Suppressor macrophage treated with lipopolysaccharide for 1 hour (primary cell): ENCODE measurements around the gene HNF4A.
"Not testable (repeated sequence)": the region's sequence is repeated elsewhere in the genome, so short reads cannot be mapped to it uniquely, and the experiment has no call there.

Source experiments
- DNase-seq, 3 donors: peaks; one replicate each; pipeline ENCODE4 v3.0.0-alpha.2; 2020 to 2022

HNF4A gene

DNA sequence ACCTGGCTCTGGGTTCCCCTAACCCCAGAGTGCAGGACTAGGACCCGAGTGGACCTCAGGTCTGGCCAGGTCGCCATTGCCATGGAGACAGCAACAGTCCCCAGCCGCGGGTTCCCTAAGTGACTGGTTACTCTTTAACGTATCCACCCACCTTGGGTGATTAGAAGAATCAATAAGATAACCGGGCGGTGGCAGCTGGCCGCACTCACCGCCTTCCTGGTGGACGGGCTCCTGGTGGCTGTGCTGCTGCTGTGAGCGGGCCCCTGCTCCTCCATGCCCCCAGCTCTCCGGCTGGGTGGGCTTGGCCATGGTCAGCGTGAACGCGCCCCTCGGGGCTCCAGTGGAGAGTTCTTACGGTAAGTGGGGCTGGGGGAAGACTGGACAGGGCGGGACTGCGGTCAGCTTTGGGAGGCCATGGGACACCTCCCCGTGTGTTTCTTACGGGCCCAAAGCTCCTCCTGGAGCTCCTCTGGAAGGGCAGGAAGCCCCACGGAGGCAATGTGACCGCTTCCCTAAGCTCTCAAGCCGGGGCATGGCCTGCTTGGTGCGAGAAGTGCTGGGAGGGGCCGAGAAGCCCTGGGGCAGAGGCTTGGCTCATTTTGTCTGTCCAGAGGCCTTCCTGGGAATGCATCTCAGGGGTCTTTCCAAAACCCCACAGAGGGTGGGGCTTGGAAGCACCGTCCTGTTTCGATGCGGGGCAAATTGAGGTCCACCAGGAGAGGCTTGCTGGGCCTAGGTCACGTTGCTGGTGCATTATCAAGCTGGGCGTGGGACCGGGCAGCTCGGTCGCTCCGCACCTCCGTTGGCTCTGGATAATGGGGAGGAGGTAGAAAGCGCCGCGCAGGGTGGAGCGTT lies at the start of gene HNF4A:
Gene HNF4A, plus strand, starts transcription at position 202 of the 855 bp plus-strand sequence. Its CDS starts 106 bp downstream, at position 308.
- no peak for DNase-seq

GRCh38 chr20:44306927-44307326 lies 48.6 kb upstream of the HNF4A start:
- no peak for DNase-seq

DNA sequence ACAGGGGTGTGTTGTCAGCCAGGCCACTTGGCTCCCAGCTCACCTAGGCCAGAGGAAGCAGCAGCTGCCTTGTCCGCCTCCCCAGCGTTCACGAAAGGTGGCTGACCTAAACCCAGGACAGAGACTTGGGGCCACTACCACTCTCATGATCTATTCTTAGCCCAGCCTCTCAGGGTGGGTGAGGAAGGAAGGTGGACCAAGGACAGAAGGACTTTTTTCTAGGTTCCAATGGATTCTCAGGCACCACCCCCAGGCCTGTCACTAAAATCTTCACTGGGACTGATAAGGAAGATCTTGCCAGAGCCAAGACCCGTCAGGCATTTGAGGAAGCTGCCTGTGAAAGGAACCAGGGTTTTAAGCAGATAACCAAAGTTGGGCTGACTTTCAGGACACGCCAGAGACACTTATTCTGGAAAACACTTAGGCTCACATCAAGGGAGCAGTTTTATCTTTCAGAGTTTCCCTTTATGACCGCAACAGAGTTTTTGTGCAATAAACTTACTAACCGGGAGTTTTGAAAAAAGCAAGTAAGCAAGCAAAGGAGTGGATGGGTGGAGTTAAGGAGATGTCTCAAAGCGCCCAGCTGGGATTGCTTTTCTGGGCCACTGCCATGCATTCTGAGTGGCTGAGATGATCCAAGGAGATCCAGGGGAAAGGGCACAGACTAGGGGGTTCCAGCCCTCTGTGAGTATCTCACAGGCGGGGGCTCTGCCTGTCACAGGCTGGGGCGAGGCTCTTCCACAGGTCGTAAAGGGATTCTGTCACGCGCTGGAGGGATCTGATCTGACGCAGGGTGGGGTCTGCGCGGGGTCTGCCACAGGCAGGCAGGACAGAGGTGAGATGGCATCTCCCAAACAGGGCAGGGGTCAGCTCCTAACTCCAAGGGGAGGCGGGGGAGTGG lies 45.5 kb upstream of the HNF4A start:
- peak; percentile 44 to 70 (median 70) for DNase-seq

GRCh38 chr20:44310664-44311639 lies 44.5 kb upstream of the HNF4A start, which contains the start of gene FITM2:
TSS of gene FITM2 (minus strand) at chr20:44311202. CDS start at chr20:44311148, 54 bp downstream.
- DNase-seq: peak; percentile 99

DNA sequence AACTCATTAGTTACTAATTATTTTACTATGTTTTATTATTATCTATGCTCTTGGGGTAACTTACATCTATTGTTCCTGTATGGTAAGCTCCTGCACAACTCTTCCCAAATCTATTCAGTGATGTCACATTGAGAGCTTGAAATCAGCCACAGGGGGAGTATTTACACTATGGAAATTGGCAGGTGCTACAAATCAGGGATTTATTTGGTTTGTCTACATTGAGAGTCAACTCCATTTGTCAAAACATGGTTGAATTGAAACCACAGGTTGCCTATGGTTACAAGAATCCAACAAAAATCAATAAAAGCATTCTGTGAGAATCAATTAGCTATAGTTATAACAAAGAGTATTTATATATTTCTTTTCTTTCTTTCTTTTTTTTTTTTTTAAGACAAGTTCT lies 40.6 kb upstream of the HNF4A start:
- no peak for DNase-seq

DNA sequence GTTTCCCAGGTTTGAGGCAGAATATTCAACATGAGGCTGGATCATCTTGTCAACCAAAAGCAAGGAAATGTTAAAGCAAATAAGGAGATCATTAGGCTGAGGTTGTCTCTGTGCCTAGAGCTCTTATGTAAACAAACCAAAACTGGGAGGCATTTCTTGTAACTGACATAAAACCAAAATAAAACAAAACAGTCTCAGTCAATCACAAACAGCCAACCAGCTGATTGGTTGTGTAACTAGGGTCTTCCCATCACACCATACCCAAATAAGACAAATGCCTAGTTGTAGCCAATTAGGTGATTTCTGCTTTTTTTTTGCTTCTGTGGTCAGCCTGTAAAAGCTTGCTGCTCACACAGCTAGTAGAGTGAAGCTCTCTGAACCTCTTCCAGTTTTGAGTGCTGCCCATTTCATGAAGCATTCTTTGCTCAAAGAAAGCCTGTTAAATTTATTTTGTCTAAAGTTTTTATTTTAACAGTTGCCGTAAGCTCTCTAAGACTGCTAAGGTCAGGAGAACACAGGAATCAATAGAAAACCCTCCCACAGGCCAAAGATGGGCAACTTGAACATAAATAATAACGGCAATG lies 35.6 kb upstream of the HNF4A start:
- peak; percentile 3 to 35 (median 4) for DNase-seq

DNA sequence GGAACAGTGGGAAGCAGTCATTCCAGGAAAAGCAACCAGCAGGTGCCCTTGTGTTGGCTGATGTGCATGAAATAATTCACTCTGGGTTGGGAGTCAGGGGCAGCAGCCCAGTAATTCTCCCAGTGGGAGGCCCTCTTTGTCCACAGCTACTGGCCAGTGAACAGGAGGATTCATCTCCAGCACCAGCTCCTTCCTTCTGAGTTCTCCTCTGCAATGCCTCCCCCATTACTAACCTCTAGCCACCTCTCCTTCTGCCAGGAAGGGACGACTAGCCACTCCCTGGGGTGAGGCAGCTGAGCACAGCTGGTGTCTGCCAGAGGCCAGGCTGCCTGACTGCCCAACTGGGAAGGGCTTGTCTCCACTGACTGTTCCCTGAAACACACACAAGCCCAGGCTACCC lies 31.2 kb upstream of the HNF4A start:
- DNase-seq: no peak

- DNase-seq: peak in 1 of 3 donors; percentile 5
Observed at GRCh38 chr20:44326391-44327159, 28.9 kb upstream of the HNF4A start.

DNA sequence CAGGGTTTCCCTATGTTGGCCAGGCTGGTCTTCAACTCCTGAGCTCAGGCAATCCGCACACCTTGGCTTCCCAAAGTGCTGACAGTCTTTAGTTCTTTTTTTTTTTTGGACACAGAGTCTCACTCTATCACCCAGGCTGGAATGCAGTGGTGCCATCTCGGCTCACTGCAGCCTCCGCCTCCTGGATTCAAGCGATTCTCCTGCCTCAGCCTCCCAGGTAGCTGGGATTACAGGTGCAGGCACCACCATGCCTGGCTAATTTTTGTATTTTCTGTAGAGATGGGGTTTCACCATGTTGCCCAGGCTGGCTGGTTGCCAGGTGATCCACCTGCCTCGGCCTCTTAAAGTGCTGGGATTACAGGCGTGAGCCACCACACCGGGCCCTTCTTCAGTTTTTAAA lies 27.8 kb upstream of the HNF4A start:
- not testable (repeated sequence) for DNase-seq

- no peak for DNase-seq
Observed at GRCh38 chr20:44328428-44328827, 27.1 kb upstream of the HNF4A start.

- DNase-seq: no peak
Observed at GRCh38 chr20:44331201-44331600, 24.3 kb upstream of the HNF4A start.

- DNase-seq: no peak
Observed at GRCh38 chr20:44334306-44334705, 21.2 kb upstream of the HNF4A start.

- no peak for DNase-seq
Observed at GRCh38 chr20:44334709-44335108, 20.8 kb upstream of the HNF4A start.

- no peak for DNase-seq
Observed at GRCh38 chr20:44335675-44336074, 19.8 kb upstream of the HNF4A start.

- no peak for DNase-seq
Observed at GRCh38 chr20:44336086-44336485, 19.4 kb upstream of the HNF4A start.

GRCh38 chr20:44336725-44337380 lies 18.6 kb upstream of the HNF4A start, which contains the start of gene R3HDML:
TSS of gene R3HDML (plus strand) at chr20:44337043. CDS start at chr20:44337158, 115 bp downstream.
- DNase-seq: no peak

- peak in 1 of 3 donors; percentile 9 for DNase-seq
Observed at GRCh38 chr20:44342248-44342647, 13.3 kb upstream of the HNF4A start.

DNA sequence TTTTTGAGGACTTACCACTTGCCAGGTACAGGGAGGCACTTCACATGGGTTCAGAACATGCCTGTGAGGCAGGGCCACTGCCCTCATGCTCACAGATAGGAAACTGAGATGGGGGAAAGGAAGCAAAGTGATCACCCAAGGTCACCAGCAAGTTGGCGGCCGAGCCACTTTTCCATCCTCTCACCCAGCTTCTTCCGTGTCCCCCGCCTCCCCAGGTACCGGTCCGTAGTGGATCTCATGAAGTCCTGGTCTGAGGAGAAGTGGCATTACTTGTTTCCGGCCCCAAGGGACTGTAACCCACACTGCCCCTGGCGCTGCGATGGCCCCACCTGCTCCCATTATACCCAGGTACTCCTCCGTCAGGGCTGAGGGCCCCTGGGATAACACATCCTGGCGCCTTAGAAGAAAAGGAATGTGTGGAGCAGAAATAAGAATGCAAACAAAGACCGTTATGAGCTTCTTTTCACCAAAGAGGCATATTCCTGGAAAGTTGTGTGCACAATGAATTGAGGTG lies 12.3 kb upstream of the HNF4A start:
- no peak for DNase-seq

GRCh38 chr20:44344723-44345122 lies 10.8 kb upstream of the HNF4A start:
- DNase-seq: no peak

GRCh38 chr20:44345147-44345546 lies 10.4 kb upstream of the HNF4A start:
- no peak for DNase-seq
